Mucosa of stomach (tissue), 1 donor: ENCODE data around the gene KNDC1.
"Not testable (repeated sequence)": the region's sequence is repeated elsewhere in the genome, so short reads cannot be mapped to it uniquely, and the experiment has no call there.

Experiments
- H3K27me3 ChIP-seq: one replicate; pipeline ENCODE4 v1.7.0; 2013; ENCODE audit warnings: mild to moderate bottlenecking, low read length; ENCODE audit not compliant: control insufficient read depth, insufficient read depth
- H3K36me3 ChIP-seq: one replicate; pipeline ENCODE4 v1.7.0; 2013; ENCODE audit warnings: low read length; ENCODE audit not compliant: control insufficient read depth, insufficient read depth
- H3K4me1 ChIP-seq: one replicate; pipeline ENCODE4 v1.7.0; 2013; ENCODE audit warnings: mild to moderate bottlenecking, low read length; ENCODE audit not compliant: control insufficient read depth, insufficient read depth
- H3K4me3 ChIP-seq: one replicate; pipeline ENCODE4 v1.7.0; 2013; ENCODE audit warnings: low read length
- H3K9ac ChIP-seq: one replicate; pipeline ENCODE4 v1.7.0; 2013; ENCODE audit warnings: mild to moderate bottlenecking, low read length, moderate library complexity
- H3K9me3 ChIP-seq: one replicate; pipeline ENCODE4 v1.7.0; 2013; ENCODE audit warnings: mild to moderate bottlenecking, low read length, moderate library complexity; ENCODE audit not compliant: control insufficient read depth
- donor health status: Pancreatic carcinoma.

Gene KNDC1

DNA sequence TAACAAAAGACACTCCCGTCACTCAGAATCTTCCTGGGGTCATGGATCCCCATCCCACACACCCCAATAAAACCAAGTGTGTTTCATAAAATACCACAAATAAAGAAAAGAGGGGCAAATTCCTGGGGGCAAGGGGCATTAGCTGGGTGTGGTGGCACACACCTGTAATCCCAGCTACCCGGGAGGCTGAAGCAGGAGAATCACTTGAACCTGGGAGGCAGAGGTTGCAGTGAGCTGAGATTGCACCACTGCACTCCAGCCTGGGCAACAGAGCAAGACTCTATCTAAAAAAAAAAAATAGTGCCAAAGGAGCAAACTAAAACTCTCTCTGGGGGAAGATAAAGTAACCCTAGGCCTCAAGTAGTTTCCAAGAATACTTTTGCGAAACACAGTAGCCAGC lies 8.9 kb upstream of the KNDC1 start:
- H3K9me3 ChIP-seq, H3K4me3 ChIP-seq, H3K9ac ChIP-seq, H3K27me3 ChIP-seq, H3K4me1 ChIP-seq, H3K36me3 ChIP-seq: not testable (repeated sequence)

GRCh38 chr10:133151543-133151972 lies 8.5 kb upstream of the KNDC1 start:
- Histone ChIP-seq H3K36me3 (no peaks in the 10 kb centered on the region), H3K4me3 (no peak overlapping the region), H3K27me3 (no peaks in the 10 kb centered on the region), H3K9ac (no peak overlapping the region), H3K9me3 (no peaks in the 10 kb centered on the region), H3K4me1 (no peaks in the 10 kb centered on the region)

- H3K27me3 ChIP-seq: peaks cover 6% of the 10 kb centered on the region
- no peaks in the 10 kb centered on the region for H3K36me3 ChIP-seq
- no peak overlapping the region for H3K9ac ChIP-seq
- H3K9me3 ChIP-seq: no peaks in the 10 kb centered on the region
- H3K4me1 ChIP-seq: no peaks in the 10 kb centered on the region
- H3K4me3 ChIP-seq: no peak overlapping the region
Measured at GRCh38 chr10:133154411-133154810, 5.6 kb upstream of the KNDC1 start.

DNA sequence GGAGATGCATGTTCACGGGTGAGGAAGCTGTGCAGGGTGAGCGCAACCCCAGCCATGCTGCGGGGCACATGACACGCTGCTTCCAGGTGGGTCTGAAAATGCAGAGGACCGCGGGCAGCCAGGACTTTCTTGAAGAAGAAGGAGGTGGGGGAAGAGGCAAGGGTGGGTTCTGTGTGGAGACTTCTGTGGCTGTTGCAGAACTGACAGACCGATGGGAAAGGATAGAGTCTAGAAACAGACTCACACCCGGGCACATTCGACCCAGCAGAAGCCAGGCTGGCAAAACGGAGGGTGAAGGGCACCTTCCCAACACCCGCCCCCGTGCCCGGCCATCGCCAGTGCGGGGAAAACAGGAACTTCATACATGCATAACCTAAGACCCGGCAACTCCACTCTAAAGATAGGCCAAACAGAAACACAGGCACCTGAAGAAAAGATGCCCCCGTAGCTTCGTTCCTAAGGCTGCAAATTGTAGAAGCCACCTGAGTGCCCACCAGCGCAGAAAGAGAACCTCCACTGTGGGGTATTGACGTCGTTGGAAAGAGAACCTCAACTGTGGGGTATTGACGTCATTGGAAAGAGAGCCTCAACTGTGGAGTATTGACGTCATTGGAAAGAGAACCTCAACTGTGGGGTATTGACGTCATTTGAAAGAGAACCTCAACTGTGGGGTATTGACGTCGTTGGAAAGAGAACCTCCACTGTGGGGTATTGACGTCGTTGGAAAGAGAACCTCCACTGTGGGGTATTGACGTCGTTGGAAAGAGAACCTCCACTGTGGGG lies 4.8 kb upstream of the KNDC1 start:
- H3K36me3 ChIP-seq: no peaks in the 10 kb centered on the region
- no peaks in the 10 kb centered on the region for H3K4me1 ChIP-seq
- no peaks in the 10 kb centered on the region for H3K9me3 ChIP-seq
- peaks cover 7% of the 10 kb centered on the region for H3K27me3 ChIP-seq
- no peak overlapping the region for H3K4me3 ChIP-seq
- H3K9ac ChIP-seq: no peak overlapping the region

- Histone ChIP-seq H3K27me3 (peaks cover 23% of the 10 kb centered on the region), H3K4me3 (no peak overlapping the region), H3K36me3 (no peaks in the 10 kb centered on the region), H3K4me1 (peaks cover 12% of the 10 kb centered on the region), H3K9ac (no peak overlapping the region), H3K9me3 (no peaks in the 10 kb centered on the region)
Measured at GRCh38 chr10:133156674-133157579, 3.1 kb upstream of the KNDC1 start.

GRCh38 chr10:133157662-133158436 lies 2.2 kb upstream of the KNDC1 start:
- Histone ChIP-seq H3K4me1 (peaks cover 12% of the 10 kb centered on the region), H3K9ac (no peak overlapping the region), H3K36me3 (no peaks in the 10 kb centered on the region), H3K4me3 (no peak overlapping the region), H3K9me3 (no peaks in the 10 kb centered on the region), H3K27me3 (peaks cover 26% of the 10 kb centered on the region)

GRCh38 chr10:133158437-133158755 lies 1.6 kb upstream of the KNDC1 start:
- Histone ChIP-seq H3K36me3 (no peaks in the 10 kb centered on the region), H3K9me3 (no peaks in the 10 kb centered on the region), H3K27me3 (peaks cover 26% of the 10 kb centered on the region), H3K9ac (no peak overlapping the region), H3K4me1 (peaks cover 12% of the 10 kb centered on the region), H3K4me3 (no peak overlapping the region)

- Histone ChIP-seq H3K9ac (no peak overlapping the region), H3K36me3 (no peaks in the 10 kb centered on the region), H3K9me3 (no peaks in the 10 kb centered on the region), H3K27me3 (peaks cover 26% of the 10 kb centered on the region), H3K4me3 (no peak overlapping the region), H3K4me1 (peaks cover 12% of the 10 kb centered on the region)
Measured at GRCh38 chr10:133158756-133159610, 1.0 kb upstream of the KNDC1 start.

GRCh38 chr10:133159611-133159949 lies 439 bp upstream of the KNDC1 start:
- H3K9ac ChIP-seq: no peak overlapping the region
- H3K36me3 ChIP-seq: no peaks in the 10 kb centered on the region
- no peak overlapping the region for H3K4me3 ChIP-seq
- H3K4me1 ChIP-seq: peaks cover 12% of the 10 kb centered on the region
- H3K9me3 ChIP-seq: no peaks in the 10 kb centered on the region
- peaks cover 26% of the 10 kb centered on the region for H3K27me3 ChIP-seq

GRCh38 chr10:133160826-133161471 lies 930 bp downstream of the KNDC1 start:
- Histone ChIP-seq H3K27me3 (peaks cover 29% of the 10 kb centered on the region), H3K9ac (peak overlapping the region; percentile 22), H3K4me1 (peaks cover 12% of the 10 kb centered on the region), H3K4me3 (no peak overlapping the region), H3K36me3 (no peaks in the 10 kb centered on the region), H3K9me3 (no peaks in the 10 kb centered on the region)

- H3K9me3 ChIP-seq: no peaks in the 10 kb centered on the region
- H3K4me3 ChIP-seq: no peak overlapping the region
- H3K27me3 ChIP-seq: peaks cover 29% of the 10 kb centered on the region
- no peak overlapping the region for H3K9ac ChIP-seq
- no peaks in the 10 kb centered on the region for H3K36me3 ChIP-seq
- H3K4me1 ChIP-seq: peaks cover 12% of the 10 kb centered on the region
Measured at GRCh38 chr10:133161486-133162109, 1.6 kb downstream of the KNDC1 start.
